NT2/D1 (cell line): Measurements from ENCODE around the gene CARHSP1.

ENCODE experiments used
- SUZ12 ChIP-seq: IDR thresholded peaks from 2 replicates; pipeline ENCODE4 v1.6.1; 2011; ENCODE audit not compliant: insufficient read length, insufficient read depth; ENCODE audit errors: extremely low read depth
- YY1 ChIP-seq: IDR thresholded peaks from 2 replicates; pipeline ENCODE4 v1.6.1; 2011; ENCODE audit not compliant: insufficient read length, insufficient read depth
- ZNF274 ChIP-seq: IDR thresholded peaks from 2 replicates; pipeline ENCODE4 v1.6.1; 2011; ENCODE audit warnings: mild to moderate bottlenecking, low read depth, low read length

DNA sequence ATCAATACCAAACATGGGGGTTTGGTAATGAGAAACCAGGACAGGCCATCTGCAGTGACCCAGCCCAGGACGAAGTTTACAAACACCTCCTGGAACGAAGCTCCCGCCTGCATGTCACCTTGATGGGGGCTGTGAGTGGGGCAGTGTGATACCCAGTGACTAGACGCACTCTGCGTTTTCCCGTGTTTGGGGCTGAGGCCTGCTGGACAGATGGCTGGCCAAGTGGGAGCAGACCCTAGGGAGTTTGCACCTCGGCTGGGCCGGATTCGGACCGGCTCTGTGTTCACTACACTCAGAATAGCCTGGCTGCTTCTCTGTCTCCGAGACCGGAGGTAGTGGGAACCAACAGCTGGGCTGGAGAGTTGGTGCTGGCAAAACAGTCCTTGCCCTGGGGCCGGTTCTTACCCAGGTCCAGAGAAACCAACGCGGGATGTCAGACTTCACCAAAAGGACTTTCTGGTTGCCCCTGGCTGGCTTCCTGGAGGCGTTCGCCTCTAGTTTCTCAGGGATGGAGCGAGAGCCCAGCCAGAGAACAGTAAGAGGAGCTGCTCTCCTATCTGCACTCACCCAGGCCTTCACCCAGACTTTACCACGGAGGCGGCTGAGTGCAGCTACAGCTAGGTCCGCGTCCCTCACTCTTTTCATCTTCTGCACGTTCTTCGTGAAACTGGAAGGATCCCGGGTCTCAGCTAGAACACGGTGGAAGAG lies 20.4 kb downstream of the CARHSP1 start:
- no peak for TF ChIP-seq ZNF274
- TF ChIP-seq YY1: no peak
- TF ChIP-seq SUZ12: no peak
